Activated CD4-positive, CD25-positive, alpha-beta regulatory T cell treated with anti-CD3 and anti-CD28 coated beads, Interleukin-2, amount 50 U/mL, for 16 hours (primary cell): ENCODE data around the gene FAF2.
"Not testable (repeated sequence)": the region's sequence is repeated elsewhere in the genome, so short reads cannot be mapped to it uniquely, and the experiment has no call there.

Experiments used
- DNase-seq: peaks from one replicate; pipeline ENCODE4 v3.0.0-alpha.2; 2020; ENCODE audit warnings: low read depth, low spot score

The FAF2 gene

GRCh38 chr5:176458904-176459561, 10.8 kb downstream of the FAF2 start:
- DNase-seq = no peak

DNA sequence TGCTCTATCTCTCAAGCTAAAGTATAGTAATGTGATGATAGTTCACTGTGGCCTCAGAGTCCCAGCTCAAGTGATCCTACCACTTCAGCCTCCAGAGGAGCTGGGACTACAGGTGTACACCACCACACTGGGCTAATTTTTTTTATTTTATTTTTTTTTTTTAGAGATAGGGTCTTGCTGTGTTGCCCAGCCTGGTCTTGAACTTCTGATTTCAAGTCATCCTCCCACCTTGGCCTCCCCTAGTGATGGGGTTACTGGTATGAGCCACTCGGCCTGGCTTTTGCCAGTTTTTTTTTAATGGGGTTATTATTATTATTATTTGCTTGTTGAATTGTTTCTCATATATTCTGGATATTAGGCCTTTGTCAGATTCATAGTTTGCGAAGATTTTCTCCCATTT, 13.2 kb downstream of the FAF2 start:
- no peak for DNase-seq

- DNase-seq = no peak
Measured at GRCh38 chr5:176463113-176463764, 15.1 kb downstream of the FAF2 start.

DNA sequence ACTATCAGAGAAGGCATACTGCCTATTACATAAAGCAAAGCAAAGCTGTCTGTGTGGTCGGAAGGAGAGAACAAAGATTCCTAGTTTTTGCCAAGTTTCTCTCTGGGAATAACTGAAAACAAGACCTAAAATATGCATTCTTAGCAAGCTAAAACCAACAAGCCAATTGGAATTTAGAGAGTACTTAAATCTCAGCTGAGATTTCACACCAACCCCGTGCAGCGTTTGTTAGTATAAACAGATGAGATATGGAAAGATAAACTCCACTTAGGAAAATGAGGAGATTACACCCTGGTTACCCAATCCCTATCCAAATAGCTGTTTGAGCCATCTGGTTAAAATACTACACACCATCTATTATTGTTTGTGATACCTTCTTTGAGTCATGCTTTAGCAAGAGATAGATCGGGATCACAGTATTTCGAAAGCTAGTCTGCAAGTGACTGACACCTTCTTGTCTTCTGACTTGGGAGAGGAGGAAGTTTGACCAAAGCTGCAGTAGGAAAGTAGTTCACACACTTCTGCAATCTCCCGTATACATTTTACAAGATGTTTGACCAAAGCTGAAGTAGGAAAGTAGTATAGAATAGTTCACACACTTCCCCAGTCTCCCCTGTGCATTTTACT, 18.2 kb downstream of the FAF2 start:
- DNase-seq = no peak

DNA sequence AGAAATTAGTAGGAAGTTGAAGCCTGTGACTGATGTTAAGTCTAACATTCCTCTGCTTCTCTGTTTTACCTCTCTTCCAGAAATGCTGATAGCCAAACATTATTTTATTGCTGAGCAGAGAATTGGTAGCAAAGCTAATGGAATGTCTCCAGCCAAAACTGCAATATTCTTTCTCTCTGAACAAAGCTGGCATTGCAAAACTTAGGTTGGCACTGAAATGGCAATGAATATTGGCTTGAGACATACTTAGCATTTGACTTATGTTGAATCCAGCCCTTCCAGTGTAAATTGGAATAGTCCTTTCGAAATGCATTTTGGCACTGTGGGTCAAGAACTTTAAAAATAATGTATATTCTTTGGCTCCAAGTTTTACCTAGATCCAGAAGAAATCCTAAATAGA, 21.1 kb downstream of the FAF2 start:
- DNase-seq = no peak

DNA sequence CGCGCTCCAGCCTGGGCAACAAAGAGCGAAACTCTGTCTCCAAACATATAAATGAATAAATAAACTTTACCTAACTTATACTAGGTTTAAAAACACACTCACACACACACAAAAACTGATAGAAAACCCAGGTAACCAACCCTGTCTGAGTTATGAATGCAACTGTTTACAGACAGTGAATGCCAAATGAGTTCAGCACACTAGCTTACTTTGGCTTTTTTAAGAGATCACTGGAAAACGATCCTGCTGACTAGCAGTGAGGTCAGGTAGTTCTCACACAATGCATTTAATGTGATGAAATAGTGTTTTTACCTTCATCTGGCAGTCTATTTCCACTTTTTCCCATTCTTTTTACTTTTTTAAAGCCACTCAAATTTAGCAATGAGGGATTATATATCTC, 22.4 kb downstream of the FAF2 start:
- no peak for DNase-seq

GRCh38 chr5:176471098-176471497, 22.9 kb downstream of the FAF2 start:
- DNase-seq = no peak

- no peak for DNase-seq
Measured at GRCh38 chr5:176473335-176474006, 25.3 kb downstream of the FAF2 start.

- no peak for DNase-seq
Measured at GRCh38 chr5:176474476-176474875, 26.3 kb downstream of the FAF2 start.

GRCh38 chr5:176481711-176482110, 33.5 kb downstream of the FAF2 start:
- DNase-seq = no peak

DNA sequence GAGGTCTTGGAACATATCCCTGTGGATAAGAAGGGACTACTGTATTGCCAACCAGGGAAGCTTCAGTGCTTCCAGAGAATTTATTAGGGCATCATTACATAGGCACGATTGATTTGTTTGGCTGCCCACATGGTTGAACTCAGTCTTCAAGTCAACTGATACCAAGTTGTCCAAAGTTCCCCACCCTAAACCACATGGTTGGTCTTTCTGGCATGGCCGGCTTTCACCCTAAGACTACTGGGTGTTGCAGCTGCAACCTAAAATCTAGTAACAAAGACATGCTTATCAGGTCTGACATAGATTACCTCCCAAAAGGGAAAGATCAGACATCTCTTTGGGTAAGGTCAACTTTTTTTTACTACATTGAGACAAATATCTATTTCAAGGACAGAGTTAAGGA, 37.0 kb downstream of the FAF2 start:
- no peak for DNase-seq

DNA sequence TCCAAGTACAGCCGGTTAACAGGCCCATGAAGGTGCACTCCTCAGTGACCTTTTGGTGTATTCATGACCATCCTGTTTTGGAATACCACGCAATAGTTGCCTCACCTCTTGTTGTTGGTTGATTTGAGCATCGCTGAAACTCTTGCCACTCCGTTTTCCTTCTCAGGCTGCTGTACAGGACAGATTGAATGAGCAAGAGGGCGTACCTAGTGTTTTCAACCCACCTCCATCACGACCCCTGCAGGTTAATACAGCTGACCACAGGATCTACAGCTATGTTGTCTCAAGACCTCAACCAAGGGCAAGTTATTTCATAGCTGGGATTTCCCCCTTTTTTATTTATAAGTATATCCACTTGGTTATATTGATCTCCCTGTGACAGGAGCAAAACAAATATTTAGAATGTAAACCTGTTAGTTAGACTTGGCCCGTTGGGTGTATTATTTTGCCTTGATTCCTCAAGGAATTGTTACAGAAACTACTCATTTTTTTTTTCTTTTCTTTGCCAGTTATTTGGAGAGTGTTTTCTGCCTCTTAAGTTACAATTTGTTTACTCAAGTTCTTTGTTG, 38.1 kb downstream of the FAF2 start:
- DNase-seq = no peak

- DNase-seq = not testable (repeated sequence)
Measured at GRCh38 chr5:176487160-176487559, 39.0 kb downstream of the FAF2 start.

DNA sequence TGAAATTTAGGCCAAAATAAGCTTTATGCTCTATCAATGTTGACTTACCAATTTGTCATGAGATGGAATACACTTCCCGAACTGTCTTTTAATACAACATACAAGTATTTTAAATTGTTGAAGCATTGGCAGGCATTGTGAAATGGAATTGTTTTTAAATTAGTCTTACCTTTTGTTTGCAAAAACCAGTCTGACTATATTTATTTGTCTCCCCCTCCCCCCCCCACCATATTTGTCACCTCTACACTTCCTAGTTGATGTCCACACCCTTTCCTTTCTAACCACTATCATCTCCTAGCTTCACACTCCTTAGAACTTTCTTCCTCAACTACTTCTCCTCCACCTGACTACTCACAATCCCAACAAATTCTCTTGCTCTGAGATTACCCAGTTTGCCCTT, 40.9 kb downstream of the FAF2 start:
- no peak for DNase-seq

- no peak for DNase-seq
Measured at GRCh38 chr5:176490301-176490700, 42.1 kb downstream of the FAF2 start.

DNA sequence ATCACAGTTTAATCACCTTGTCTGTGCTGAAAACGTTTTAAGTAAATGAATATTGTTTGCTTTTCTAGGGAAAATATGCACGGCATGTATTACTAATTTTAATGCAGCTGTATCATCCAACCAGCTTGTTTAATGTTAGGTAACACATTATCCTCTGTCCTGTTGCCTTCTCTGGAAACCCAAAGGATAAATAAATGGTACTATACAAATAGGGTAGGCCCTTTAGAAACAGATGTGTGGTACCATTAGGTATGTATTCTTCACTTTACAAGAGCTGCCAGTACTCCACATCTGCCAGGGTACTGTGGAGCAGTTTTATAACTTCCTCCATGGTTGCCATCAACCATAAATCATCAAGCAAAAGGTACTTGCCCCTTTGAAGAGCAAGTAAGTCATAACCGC, 42.9 kb downstream of the FAF2 start:
- no peak for DNase-seq

DNA sequence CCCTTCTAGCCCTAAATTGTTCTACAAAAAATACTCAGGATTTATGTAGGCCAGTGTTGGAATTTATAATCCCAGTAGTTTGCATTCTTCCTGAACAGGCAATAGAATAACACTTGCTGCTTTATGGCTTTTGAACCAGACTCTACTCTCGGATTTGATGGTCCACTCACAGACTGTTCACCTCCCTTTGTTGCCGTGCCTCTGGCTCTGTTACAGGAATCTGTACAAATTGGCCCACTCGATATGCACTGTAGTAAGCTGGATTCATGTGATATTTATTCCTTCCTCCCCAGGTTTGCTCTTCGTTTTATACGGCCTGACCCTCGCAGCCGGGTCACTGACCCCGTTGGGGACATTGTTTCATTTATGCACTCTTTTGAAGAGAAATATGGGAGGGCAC, 43.7 kb downstream of the FAF2 start:
- no peak for DNase-seq

GRCh38 chr5:176492431-176492830, 44.2 kb downstream of the FAF2 start:
- DNase-seq = no peak

DNA sequence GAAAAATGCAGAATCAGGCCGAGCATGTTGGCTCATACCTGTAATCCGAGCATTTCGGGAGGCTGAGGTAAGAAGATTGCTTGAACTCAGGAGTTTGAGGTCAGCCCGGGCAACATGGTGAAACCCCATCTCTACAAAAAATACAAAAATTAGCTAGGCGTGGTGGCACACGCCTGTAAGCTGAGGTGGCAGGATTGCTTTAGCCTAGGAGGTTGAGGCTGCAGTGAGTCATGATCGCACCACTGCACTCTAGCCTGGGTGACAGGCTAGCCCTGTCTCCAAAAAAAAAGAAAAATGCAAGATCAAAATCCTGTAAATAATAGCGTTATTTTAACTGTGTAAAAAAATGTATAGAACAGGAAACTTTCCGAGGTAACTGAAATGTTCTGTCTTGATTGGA, 49.7 kb downstream of the FAF2 start:
- no peak for DNase-seq

GRCh38 chr5:176499273-176499672, 51.1 kb downstream of the FAF2 start:
- no peak for DNase-seq

DNA sequence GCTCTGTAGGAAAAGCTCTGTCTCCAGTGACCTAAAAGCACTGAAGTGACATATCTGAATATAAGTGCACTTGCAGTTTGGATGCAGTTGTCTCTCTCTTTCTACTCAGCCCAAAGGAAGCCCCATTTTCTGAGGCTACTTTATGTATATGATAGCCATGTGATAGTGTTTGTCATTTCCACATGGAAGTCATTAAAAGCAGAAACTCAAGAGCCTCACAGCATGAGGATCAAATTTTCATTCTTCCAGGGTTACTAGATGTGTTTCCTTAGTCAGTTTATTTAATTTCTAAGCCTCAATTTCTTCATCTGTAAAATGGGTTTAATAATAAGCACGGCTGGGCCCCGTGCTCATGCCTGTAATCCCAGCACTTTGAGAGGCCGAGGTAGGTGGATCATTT, 52.3 kb downstream of the FAF2 start:
- DNase-seq = no peak

GRCh38 chr5:176501333-176501732, 53.1 kb downstream of the FAF2 start:
- no peak for DNase-seq
